Vagina (tissue), 2 donors: ENCODE results near the gene KDM6A.

Experiments used
- POLR2A ChIP-seq, 2 donors: fragments of 450-650 bp; IDR thresholded peaks; one replicate each; pipeline ENCODE4 v1.6.1; 2017; ENCODE audit warnings: antibody characterized with exemption in 2 of 2, mild to moderate bottlenecking in 2 of 2, moderate library complexity in 2 of 2
- TF ChIP-seq, protein P1 (sequence below), 3 experiments: fragments of 450-650 bp in 2 of 3; fragments of 200-600 bp in 1 of 3; sonication (generic) in 1 of 3; IDR thresholded peaks; one replicate each; pipeline ENCODE4 v1.5.1; 2017 to 2019; ENCODE audit warnings: antibody characterized with exemption in 3 of 3, mild to moderate bottlenecking in 2 of 3, moderate library complexity in 2 of 3

DNA sequence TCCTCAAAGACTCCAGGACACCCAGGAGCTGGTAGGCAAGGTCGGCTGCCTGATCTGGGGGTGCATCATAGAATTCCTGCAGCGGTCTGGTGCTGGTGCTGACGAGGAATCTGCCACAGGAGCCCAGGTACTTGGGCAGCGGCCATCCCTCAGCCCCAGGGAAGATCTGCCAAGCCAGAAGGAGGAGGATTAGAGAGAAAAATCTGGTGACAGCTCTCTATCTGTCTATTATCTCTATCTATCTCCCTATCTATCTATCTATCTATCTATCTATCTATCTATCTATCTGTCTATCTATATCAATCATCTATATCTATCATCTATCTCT, 281.0 kb downstream of the KDM6A start:
- TF ChIP-seq POLR2A (IDR thresholded peaks at IDR 0.05), result no peak
- TF ChIP-seq, protein P1, sequence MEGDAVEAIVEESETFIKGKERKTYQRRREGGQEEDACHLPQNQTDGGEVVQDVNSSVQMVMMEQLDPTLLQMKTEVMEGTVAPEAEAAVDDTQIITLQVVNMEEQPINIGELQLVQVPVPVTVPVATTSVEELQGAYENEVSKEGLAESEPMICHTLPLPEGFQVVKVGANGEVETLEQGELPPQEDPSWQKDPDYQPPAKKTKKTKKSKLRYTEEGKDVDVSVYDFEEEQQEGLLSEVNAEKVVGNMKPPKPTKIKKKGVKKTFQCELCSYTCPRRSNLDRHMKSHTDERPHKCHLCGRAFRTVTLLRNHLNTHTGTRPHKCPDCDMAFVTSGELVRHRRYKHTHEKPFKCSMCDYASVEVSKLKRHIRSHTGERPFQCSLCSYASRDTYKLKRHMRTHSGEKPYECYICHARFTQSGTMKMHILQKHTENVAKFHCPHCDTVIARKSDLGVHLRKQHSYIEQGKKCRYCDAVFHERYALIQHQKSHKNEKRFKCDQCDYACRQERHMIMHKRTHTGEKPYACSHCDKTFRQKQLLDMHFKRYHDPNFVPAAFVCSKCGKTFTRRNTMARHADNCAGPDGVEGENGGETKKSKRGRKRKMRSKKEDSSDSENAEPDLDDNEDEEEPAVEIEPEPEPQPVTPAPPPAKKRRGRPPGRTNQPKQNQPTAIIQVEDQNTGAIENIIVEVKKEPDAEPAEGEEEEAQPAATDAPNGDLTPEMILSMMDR (IDR thresholded peaks at IDR 0.05), result no peak
